GM12874 (cell line): Measurements from ENCODE around the gene ZFYVE9.

Experiments used
- TF ChIP-seq, protein P1 (sequence below): IDR thresholded peaks from 2 replicates; pipeline ENCODE4 v1.5.1; 2011; ENCODE audit warnings: low read depth, mild to moderate bottlenecking, control low read depth, low read length, moderate library complexity; ENCODE audit not compliant: insufficient read depth

The ZFYVE9 gene

DNA sequence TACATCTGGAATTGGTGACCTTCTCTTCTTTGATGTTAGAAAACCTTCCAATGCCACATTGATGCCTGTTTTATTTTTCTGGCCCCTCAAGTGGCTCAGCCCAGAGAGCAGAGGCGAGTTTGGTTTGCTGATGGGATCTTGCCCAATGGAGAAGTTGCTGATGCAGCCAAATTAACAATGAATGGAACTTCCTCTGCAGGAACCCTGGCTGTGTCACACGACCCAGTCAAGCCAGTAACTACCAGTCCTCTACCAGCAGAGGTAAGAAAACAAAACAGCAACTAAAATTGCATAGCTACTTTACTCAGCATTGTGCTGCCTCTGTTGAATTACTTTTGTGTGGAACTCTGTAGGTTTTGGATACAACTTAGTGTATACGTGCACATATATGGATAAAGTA is 126.5 kb downstream of the ZFYVE9 start:
- TF ChIP-seq, protein P1, sequence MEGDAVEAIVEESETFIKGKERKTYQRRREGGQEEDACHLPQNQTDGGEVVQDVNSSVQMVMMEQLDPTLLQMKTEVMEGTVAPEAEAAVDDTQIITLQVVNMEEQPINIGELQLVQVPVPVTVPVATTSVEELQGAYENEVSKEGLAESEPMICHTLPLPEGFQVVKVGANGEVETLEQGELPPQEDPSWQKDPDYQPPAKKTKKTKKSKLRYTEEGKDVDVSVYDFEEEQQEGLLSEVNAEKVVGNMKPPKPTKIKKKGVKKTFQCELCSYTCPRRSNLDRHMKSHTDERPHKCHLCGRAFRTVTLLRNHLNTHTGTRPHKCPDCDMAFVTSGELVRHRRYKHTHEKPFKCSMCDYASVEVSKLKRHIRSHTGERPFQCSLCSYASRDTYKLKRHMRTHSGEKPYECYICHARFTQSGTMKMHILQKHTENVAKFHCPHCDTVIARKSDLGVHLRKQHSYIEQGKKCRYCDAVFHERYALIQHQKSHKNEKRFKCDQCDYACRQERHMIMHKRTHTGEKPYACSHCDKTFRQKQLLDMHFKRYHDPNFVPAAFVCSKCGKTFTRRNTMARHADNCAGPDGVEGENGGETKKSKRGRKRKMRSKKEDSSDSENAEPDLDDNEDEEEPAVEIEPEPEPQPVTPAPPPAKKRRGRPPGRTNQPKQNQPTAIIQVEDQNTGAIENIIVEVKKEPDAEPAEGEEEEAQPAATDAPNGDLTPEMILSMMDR: no peak

DNA sequence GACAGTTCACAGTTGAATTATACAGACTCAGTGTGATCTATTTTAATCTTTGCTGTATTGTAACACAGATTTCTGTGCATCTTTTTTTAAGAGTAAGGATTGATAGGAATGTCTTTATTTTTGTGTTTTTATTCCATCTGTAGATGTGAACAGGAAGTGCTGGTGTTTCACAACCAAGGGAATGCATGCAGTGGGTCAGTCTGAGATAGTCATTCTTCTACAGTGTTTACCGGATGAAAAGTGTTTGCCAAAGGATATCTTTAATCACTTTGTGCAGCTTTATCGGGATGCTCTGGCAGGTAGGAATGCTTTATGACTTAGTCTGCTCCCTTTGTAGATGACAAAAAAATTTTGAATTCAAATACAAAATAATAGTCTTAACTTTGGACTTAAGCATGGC is 139.6 kb downstream of the ZFYVE9 start:
- TF ChIP-seq, protein P1: no peak

DNA sequence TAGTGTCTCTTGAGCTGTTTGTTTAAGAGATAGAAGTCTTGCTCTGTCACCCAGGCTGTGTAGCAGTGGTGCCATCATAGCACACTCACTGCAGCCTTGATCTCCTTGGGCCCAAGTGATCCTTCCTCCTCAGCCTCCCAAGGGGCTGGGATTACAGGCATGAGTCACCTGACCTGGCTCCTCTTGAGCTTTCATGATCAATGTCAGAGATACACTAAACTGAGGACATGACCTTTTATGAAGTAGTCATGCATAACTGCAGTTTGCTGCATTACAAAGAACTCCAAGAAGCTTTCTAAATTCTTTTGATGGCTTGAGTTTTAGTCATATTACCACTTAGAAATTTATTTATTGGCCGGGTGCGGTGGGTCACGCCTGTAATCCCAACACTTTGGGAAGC is 146.4 kb downstream of the ZFYVE9 start:
- TF ChIP-seq, protein P1: no peak

DNA sequence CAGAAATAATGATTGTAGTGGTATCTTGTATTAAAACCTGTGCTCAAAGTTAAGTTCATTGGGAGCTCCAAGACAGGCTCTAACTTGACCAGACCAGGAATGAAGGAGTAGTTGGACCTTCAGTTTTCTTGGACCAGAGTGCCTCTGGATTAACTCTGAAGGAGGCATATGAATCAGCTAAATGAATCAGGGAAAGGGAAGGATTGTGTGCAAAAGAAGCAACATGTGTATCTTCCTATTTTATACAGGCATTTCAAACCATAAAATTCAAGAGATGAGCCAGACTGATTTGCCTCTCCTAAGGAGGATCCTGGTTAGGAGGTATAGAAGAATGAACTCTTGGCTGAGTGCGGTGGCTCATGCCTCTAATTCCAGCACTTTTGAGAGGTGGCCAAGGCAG is 152.7 kb downstream of the ZFYVE9 start:
- TF ChIP-seq, protein P1: no peak

DNA sequence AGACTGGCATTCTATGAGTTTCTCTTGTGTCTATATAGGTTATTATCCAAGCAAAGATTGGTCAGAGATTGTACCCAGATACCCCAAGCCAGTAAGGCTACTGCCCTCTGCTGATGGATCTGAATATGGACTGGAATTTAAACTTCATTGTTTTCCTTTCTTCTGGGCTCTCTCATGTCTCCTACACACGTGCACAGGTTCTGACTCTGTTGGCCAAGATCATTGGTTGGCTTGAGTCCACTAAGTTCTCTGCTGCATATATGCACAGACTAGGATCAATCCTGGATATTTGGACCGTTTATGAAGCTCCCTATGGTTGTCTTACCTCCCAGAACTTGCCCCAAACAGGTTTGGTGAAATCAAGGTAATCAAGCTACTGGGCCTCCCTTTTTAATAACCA is 154.5 kb downstream of the ZFYVE9 start:
- TF ChIP-seq, protein P1: peak; percentile 53; the same call in 1 of the 2 replicates

DNA sequence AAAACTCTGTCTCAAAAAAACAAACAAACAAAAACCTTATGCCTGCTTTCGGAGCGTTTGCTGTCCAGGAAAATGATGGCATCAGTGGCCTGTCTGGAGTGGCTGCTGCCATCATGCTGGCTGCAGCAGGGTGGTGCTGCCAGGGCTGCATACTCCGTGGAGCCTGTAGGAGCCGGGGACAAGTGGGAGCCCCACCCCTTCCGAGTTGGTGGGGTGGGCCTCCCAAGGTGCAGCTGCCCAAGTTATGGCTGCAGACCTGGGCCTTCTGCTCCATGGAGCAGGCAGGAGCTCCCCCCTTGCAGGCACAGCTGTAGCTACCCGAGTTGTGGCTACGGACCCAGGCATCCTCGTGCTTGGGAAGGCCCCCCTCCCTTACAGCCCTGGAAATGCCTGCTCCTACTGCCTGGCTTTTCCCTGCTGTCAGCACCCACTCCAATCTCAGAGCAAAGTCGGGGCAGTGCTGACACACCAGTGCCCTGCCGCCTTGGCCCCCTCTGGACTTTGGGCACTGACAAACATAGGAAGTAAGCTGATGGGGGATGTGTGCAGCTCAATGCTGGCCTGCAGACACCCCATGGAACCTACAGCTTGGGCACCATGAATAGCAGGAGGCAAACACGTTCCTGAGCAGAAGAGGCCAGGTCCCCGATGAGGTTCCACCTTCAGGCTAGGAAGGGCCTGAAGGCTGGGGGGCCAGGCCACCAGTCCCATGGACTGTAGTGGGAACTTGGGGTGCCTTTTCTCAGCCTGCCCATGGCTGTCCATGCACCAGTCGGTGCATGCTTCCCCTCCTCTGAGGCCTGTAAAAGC is 163.7 kb downstream of the ZFYVE9 start:
- TF ChIP-seq, protein P1: no peak

DNA sequence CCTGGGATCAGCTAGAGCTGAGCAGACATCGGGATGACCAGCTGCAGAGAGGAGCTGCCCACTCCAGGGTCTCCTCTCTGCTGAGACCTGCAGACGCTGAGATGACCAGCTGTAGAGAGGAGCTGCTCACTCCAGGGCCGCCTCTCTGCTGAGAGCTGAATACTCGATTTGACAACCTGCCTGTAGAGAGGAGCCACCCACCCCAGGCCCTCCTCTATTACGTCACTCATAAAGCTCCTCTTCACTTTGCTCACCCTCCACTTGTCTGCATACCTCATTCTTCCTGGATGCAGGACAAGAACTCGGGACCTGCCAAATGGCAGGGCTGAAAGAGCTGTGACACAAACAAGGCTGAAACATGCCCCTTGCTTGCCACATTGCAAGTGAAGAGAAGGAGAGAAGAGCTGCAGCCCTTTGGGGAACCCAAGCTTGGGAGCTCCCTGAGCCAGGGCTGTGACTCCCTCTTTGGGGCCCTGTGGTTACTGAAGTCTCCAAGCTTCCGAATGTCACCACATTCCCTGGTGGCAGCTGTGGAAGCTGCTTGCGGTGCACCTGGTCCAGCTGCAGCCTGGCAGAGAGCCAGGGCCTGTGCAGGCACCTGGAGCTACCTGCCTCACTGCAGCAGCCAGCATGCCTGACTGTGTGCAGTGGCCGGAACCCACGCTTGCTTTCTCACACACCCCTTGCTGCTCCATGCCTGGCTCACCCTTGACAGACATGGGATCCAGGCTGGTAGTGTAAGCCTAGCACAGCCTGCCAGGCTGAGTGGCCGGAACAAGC is 164.5 kb downstream of the ZFYVE9 start:
- TF ChIP-seq, protein P1: no peak
